ENCODE data around the gene ESRRA. TPM values are rescaled to one million over a fixed set of nuclear protein-coding genes. Genes with fewer than 3 reads are reported as not detected.

ESRRA gene
- total and polyA plus RNA-seq, 2 of the 4 experiments (the other 2 are of a cell fraction): 10.2 to 15.0 TPM

DNA sequence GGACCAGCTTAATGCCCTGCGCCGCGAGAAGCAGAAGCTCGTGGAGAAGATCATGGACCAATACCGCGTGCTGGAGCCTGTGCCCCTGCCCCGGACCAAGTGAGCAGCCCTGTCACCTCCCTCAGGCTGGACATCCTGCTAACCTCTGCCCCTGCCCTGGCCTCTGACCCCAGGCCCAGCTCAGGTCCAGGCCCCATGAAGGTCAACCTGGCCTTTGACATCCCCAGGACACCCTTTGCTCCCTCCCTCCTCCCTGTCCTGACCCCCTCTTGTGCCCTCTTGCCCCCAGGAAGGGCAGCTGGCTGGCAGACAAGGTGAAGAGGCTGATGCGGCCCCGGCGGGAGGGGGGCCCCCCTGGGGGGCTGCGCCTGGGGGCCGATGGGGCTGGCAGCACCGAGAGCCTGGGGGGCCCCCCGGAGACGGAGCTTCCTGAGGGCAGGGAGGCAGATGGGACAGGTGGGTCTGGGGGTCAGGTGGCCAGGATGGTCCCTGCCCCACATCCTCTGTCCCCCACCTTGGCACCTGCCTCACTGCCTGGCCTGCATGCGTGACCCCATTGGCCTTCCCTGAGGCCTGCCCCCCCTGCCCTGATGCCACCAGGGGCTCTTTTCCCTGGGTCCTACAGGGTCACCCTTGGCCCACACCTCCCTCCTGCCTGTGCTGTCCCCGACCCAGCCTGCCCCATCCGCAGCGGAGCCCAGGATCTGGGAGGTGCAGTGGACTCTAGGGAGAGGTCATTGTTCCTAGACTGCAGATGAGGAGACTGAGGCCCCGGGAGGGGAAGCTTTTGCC is 48.6 kb downstream of the ESRRA start:
- Histone ChIP-seq H3K27ac (ENCODE audit: insufficient read depth, low read length) (no peak overlapping the region), H3K4ac (ENCODE audit: low read depth, low read length) (no peak overlapping the region), H3K23ac (ENCODE audit: low read depth, low read length) (no peak overlapping the region), H3K4me2 (ENCODE audit: low read depth, low read length) (no peak overlapping the region), H3K56ac (ENCODE audit: extremely low read depth, insufficient read depth, low read length) (no peak overlapping the region), H2AFZ (replicated peaks; ENCODE audit: low read length, poor library complexity) (no peak overlapping the region), H3K4me3 (ENCODE audit: insufficient read depth, low read depth, low read length) (no peak overlapping the region), H4K91ac (ENCODE audit: insufficient read depth, low read depth, low read length) (no peak overlapping the region), H2AK9ac (replicated peaks; ENCODE audit: low read depth, low read length, poor library complexity) (peak overlapping the region; percentile 26), H3K9me1 (ENCODE audit: insufficient read depth, low read length) (peaks cover 10% of the 10 kb centered on the region; the same call in 1 of the 2 replicates), H2BK5ac (ENCODE audit: low read depth, low read length, poor library complexity, severe bottlenecking) (no peak overlapping the region), H3K36me3 (ENCODE audit: control insufficient read depth, insufficient read depth, low read length) (no peaks in the 10 kb centered on the region), H2BK15ac (ENCODE audit: low read depth, low read length) (no peak overlapping the region), H3K14ac (replicated peaks; ENCODE audit: low read depth, low read length) (no peak overlapping the region), H2BK120ac (ENCODE audit: low read depth, low read length) (no peak overlapping the region), H3K18ac (ENCODE audit: low read depth, low read length) (no peak overlapping the region), H3K9ac (ENCODE audit: low read depth, low read length) (no peak overlapping the region), H4K20me1 (ENCODE audit: insufficient read depth, low read length) (no peaks in the 10 kb centered on the region), H2AK5ac (ENCODE audit: low read depth, low read length) (no peak overlapping the region), H2BK20ac (ENCODE audit: low read depth, low read length) (no peak overlapping the region), H3K27me3 (ENCODE audit: control insufficient read depth, insufficient read depth, low read length) (no peaks in the 10 kb centered on the region), H4K8ac (ENCODE audit: low read depth in 2 of 2, low read length in 2 of 2) (no peak overlapping the region), H3K4me1 (ENCODE audit: control insufficient read depth, insufficient read depth, low read length) (peaks cover 20% of the 10 kb centered on the region), H3K9me3 (ENCODE audit: control insufficient read depth, insufficient read depth, low read length) (no peaks in the 10 kb centered on the region), H3K79me1 (ENCODE audit: low read depth in 1 of 2, low read length in 2 of 2) (peaks cover 0 to 18% of the 10 kb centered on the region in 2 experiments; a peak in 3 of 4 replicates), H4K5ac (ENCODE audit: low read depth, low read length) (no peak overlapping the region)
- 100% methylated on average over 1 of the region's 20 CpGs; no CpG with 5 or more reads in 1 of the 2 experiments for WGBS, 2 experiments (ENCODE audit: extremely low coverage in 2 of 2, insufficient read length in 1 of 2)
- dilution Hi-C loops (cut with HindIII; ENCODE audit: low sequenced_read_pairs, unreplicated experiment): no loop called here
- intact Hi-C loops (cut with micrococcal nuclease): no loop called here
- in situ Hi-C loops (cut with MboI; ENCODE audit: low sequenced_read_pairs): no loop called here
- BruUV-seq (replicated peaks): no TSS peak
- POLR2A ChIA-PET (ENCODE audit: unreplicated experiment): no interaction called here
- CTCF ChIA-PET: interaction anchor here (0.6 to 2.8 kb wide), 3 partner anchors 22 to 53 kb away, joined by 3 to 27 read pairs (median 17); partner anchors contain the start of genes CATSPERZ, PRDX5 and TRMT112
- no peak for DNase-seq
- TF ChIP-seq RCOR1 (IDR thresholded peaks at IDR 0.05; ENCODE audit: insufficient replicate concordance, low read length) (no peak), POLR2A (IDR thresholded peaks at IDR 0.05; ENCODE audit: low read depth, low read length) (no peak), MAZ (IDR thresholded peaks at IDR 0.05; ENCODE audit: borderline replicate concordance, low read depth, low read length) (no peak), NFE2L2 (IDR thresholded peaks at IDR 0.05; ENCODE audit: low read depth, low read length) (no peak), MXI1 (IDR thresholded peaks at IDR 0.05; ENCODE audit: borderline replicate concordance, low read depth, low read length) (no peak), BHLHE40 (IDR thresholded peaks at IDR 0.05; ENCODE audit: low read depth, low read length) (no peak), SMC3 (IDR thresholded peaks at IDR 0.05; ENCODE audit: low read depth, low read length) (no peak), CHD1 (IDR thresholded peaks at IDR 0.05; ENCODE audit: low read depth, low read length) (no peak), MAFK (IDR thresholded peaks at IDR 0.05; ENCODE audit: low read depth, low read length) (no peak), RFX5 (IDR thresholded peaks at IDR 0.05; ENCODE audit: low read depth, low read length) (no peak), CEBPB (IDR thresholded peaks at IDR 0.05; ENCODE audit: low read depth, low read length) (no peak), USF2 (IDR thresholded peaks at IDR 0.05; ENCODE audit: low read depth, low read length) (no peak)
- TF ChIP-seq, protein P1, sequence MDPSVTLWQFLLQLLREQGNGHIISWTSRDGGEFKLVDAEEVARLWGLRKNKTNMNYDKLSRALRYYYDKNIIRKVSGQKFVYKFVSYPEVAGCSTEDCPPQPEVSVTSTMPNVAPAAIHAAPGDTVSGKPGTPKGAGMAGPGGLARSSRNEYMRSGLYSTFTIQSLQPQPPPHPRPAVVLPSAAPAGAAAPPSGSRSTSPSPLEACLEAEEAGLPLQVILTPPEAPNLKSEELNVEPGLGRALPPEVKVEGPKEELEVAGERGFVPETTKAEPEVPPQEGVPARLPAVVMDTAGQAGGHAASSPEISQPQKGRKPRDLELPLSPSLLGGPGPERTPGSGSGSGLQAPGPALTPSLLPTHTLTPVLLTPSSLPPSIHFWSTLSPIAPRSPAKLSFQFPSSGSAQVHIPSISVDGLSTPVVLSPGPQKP (IDR thresholded peaks at IDR 0.05; ENCODE audit: borderline replicate concordance, low read depth, low read length): no peak
- no peak for ATAC-seq (ENCODE audit: low read depth)

Measured in IMR-90 (cell line).